DND-41 (cell line): ENCODE measurements around the gene LLGL2.

Experiments
- ATAC-seq: fragments of 200-7000 bp; cut with Tn5 transposase; 3 replicates; pipeline ENCODE4 v1.9.1; 2021; ENCODE audit warnings: low read depth; ENCODE audit not compliant: insufficient read depth
- DNase-seq: peaks from one replicate; pipeline ENCODE4 v3.0.0-alpha.2; 2020
- H2AFZ ChIP-seq: 2 replicates; pipeline ENCODE4 v1.6.0; 2012; ENCODE audit warnings: low read depth, low read length
- H3K27ac ChIP-seq: 2 replicates; pipeline ENCODE4 v1.5.1; 2012; ENCODE audit warnings: low read length, inconsistent platforms
- H3K27me3 ChIP-seq: fragments of 200-600 bp; sonication (generic); 2 replicates; pipeline ENCODE4 v1.6.0; 2012; ENCODE audit warnings: low read length, mild to moderate bottlenecking, inconsistent platforms; ENCODE audit not compliant: insufficient read depth, poor library complexity
- H3K36me3 ChIP-seq: 2 replicates; pipeline ENCODE4 v1.5.1; 2012; ENCODE audit warnings: low read length, inconsistent platforms; ENCODE audit not compliant: insufficient read depth
- H3K4me1 ChIP-seq: 2 replicates; pipeline ENCODE4 v1.5.1; 2012; ENCODE audit warnings: mild to moderate bottlenecking, low read length; ENCODE audit not compliant: insufficient read depth
- H3K4me2 ChIP-seq: 2 replicates; pipeline ENCODE4 v1.6.0; 2012; ENCODE audit warnings: mild to moderate bottlenecking, moderate library complexity, low read length, inconsistent platforms; ENCODE audit not compliant: insufficient read depth
- H3K4me3 ChIP-seq, 2 experiments: fragments of 200-600 bp in 1 of 2; shearing (Covaris generic) in 1 of 2; 2 replicates each; pipeline ENCODE4 v1.5.1; 2012 to 2016; ENCODE audit warnings: inconsistent platforms in 2 of 2, low read length in 2 of 2, mild to moderate bottlenecking in 2 of 2, low read depth in 1 of 2, moderate library complexity in 1 of 2
- H3K79me2 ChIP-seq: 2 replicates; pipeline ENCODE4 v1.6.0; 2012; ENCODE audit warnings: low read length, inconsistent platforms; ENCODE audit not compliant: insufficient read depth
- H3K9ac ChIP-seq: 2 replicates; pipeline ENCODE4 v1.6.0; 2012; ENCODE audit warnings: low read depth, mild to moderate bottlenecking, inconsistent platforms, low read length, moderate library complexity
- H3K9me3 ChIP-seq: 2 replicates; pipeline ENCODE4 v1.5.1; 2012; ENCODE audit warnings: low read length, moderate library complexity, mild to moderate bottlenecking, inconsistent platforms; ENCODE audit not compliant: insufficient read depth, severe bottlenecking
- H4K20me1 ChIP-seq: 2 replicates; pipeline ENCODE4 v1.6.0; 2012; ENCODE audit warnings: low read length; ENCODE audit not compliant: insufficient read depth
- CTCF ChIP-seq: IDR thresholded peaks from 2 replicates; pipeline ENCODE4 v1.5.1; 2012; ENCODE audit warnings: borderline replicate concordance, low read length, moderate library complexity, mild to moderate bottlenecking; ENCODE audit not compliant: poor library complexity, severe bottlenecking; ENCODE audit errors: extremely low read depth
- EZH2 ChIP-seq: IDR thresholded peaks from 3 replicates; pipeline ENCODE4 v1.6.1; 2012; ENCODE audit warnings: borderline replicate concordance, low read depth, mild to moderate bottlenecking, moderate library complexity, low read length, inconsistent platforms; ENCODE audit not compliant: severe bottlenecking

LLGL2 gene

GRCh38 chr17:75521290-75521689 is 4.2 kb upstream of the LLGL2 start:
- Histone ChIP-seq H3K27ac (no peak overlapping the region), H3K4me2 (no peak overlapping the region), H3K9me3 (no peaks in the 10 kb centered on the region), H3K36me3 (peaks cover 58% of the 10 kb centered on the region), H3K27me3 (no peaks in the 10 kb centered on the region), H2AFZ (no peak overlapping the region), H4K20me1 (peaks cover 16% of the 10 kb centered on the region), H3K4me1 (peaks cover 19% of the 10 kb centered on the region), H3K9ac (no peak overlapping the region), H3K79me2 (peaks cover 15% of the 10 kb centered on the region), H3K4me3 (no peak overlapping the region)
- no peak for ATAC-seq
- DNase-seq, result no peak
- no peak for TF ChIP-seq EZH2
- TF ChIP-seq CTCF, result no peak

- Histone ChIP-seq H3K4me2 (no peak overlapping the region), H3K9me3 (no peaks in the 10 kb centered on the region), H3K27ac (no peak overlapping the region), H4K20me1 (peaks cover 13% of the 10 kb centered on the region), H3K9ac (no peak overlapping the region), H2AFZ (no peak overlapping the region), H3K79me2 (peaks cover 9% of the 10 kb centered on the region), H3K36me3 (peaks cover 58% of the 10 kb centered on the region), H3K4me3 (no peak overlapping the region), H3K27me3 (no peaks in the 10 kb centered on the region), H3K4me1 (peaks cover 17% of the 10 kb centered on the region)
- no peak for DNase-seq
- TF ChIP-seq EZH2, result no peak
- no peak for TF ChIP-seq CTCF
- no peak for ATAC-seq
Observed at GRCh38 chr17:75521951-75522727, 3.4 kb upstream of the LLGL2 start.

- ATAC-seq (no peak), DNase-seq (no peak)
- H3K4me3 ChIP-seq, result no peak overlapping the region
- no peaks in the 10 kb centered on the region for H3K79me2 ChIP-seq
- no peaks in the 10 kb centered on the region for H3K27me3 ChIP-seq
- H3K9me3 ChIP-seq, result no peaks in the 10 kb centered on the region
- no peak overlapping the region for H2AFZ ChIP-seq
- TF ChIP-seq EZH2 (no peak), CTCF (no peak)
- no peaks in the 10 kb centered on the region; the same call in none of the 2 replicates for H4K20me1 ChIP-seq
- no peak overlapping the region for H3K27ac ChIP-seq
- peaks cover 2% of the 10 kb centered on the region for H3K4me1 ChIP-seq
- no peak overlapping the region for H3K4me2 ChIP-seq
- H3K9ac ChIP-seq, result no peak overlapping the region
- peaks cover 49% of the 10 kb centered on the region for H3K36me3 ChIP-seq
Observed at GRCh38 chr17:75523647-75524046, 1.9 kb upstream of the LLGL2 start.
